ENCODE measurements around the gene HTT.

Gene HTT
- total RNA-seq: 138 to 548 (median 351) reads per million in 17 experiments

- DNase-seq: peak; percentile 98 to 99 (median 98)
Measured at GRCh38 chr4:3074078-3074845, at the start of gene HTT, which contains the start of gene HTT-AS. Gene HTT (plus strand): TSS chr4:3074681. CDS start chr4:3074826, 145 bp downstream. Gene HTT-AS (minus strand): TSS chr4:3074538.

- DNase-seq: no peak
Measured at GRCh38 chr4:3025881-3026280, 48.6 kb upstream of the HTT start.

GRCh38 chr4:3026540-3026939, 47.9 kb upstream of the HTT start:
- no peak for DNase-seq

GRCh38 chr4:3029464-3029863, 45.0 kb upstream of the HTT start:
- no peak for DNase-seq

- no peak for DNase-seq
Measured at GRCh38 chr4:3030566-3031356, 43.7 kb upstream of the HTT start.

GRCh38 chr4:3031357-3032082, 43.0 kb upstream of the HTT start:
- no peak for DNase-seq

GRCh38 chr4:3034231-3034630, 40.2 kb upstream of the HTT start:
- DNase-seq: no peak

- DNase-seq: no peak
Measured at GRCh38 chr4:3035249-3035648, 39.2 kb upstream of the HTT start.

- DNase-seq: no peak
Measured at GRCh38 chr4:3035674-3036073, 38.8 kb upstream of the HTT start.

- no peak for DNase-seq
Measured at GRCh38 chr4:3036131-3036952, 38.1 kb upstream of the HTT start.

- peak; percentile 14 to 45 (median 29) for DNase-seq
Measured at GRCh38 chr4:3037957-3038461, 36.5 kb upstream of the HTT start.

GRCh38 chr4:3039706-3040366, 34.6 kb upstream of the HTT start:
- DNase-seq: no peak

- DNase-seq: peak in 2 of 4 experiments; percentile 24 to 34
Measured at GRCh38 chr4:3040452-3041191, 33.9 kb upstream of the HTT start.

GRCh38 chr4:3041192-3042142, 33.0 kb upstream of the HTT start:
- peak; percentile 82 to 89 (median 86) for DNase-seq

- DNase-seq: no peak
Measured at GRCh38 chr4:3042226-3042625, 32.3 kb upstream of the HTT start.

- DNase-seq: no peak
Measured at GRCh38 chr4:3043282-3044020, 31.0 kb upstream of the HTT start.

- DNase-seq: peak; percentile 84 to 97 (median 94)
Measured at GRCh38 chr4:3044870-3045819, 29.3 kb upstream of the HTT start.

All from suppressor macrophage (primary cell).